GM12878 (cell line): ENCODE measurements around the gene IRX1. TPM values are rescaled to one million over a fixed set of nuclear protein-coding genes. Genes with fewer than 3 reads are reported as not detected.

Source experiments
- ATAC-seq: fragments of 200-7000 bp; cut with Tn5 transposase; 3 replicates; pipeline ENCODE4 v1.9.1; 2020; ENCODE audit warnings: mild to moderate bottlenecking, moderate library complexity
- BruUV-seq: library from RNA; stranded (reverse); fragments of 400-500 nt; replicated peaks from 2 replicates; lab custom pipeline; 2021; lab: Mats Ljungman, UMichigan
- CTCF ChIA-PET: fragments of 300-600 bp; sonication (Branson Sonifier 250); formaldehyde crosslinking; extraction: SDS; loops from one replicate; lab custom pipeline; 2021; ENCODE audit warnings: inconsistent platforms; lab: Yijun Ruan, JAX
- POLR2A ChIA-PET: fragments of 350-600 bp; formaldehyde crosslinking; extraction: SDS; loops from one replicate; lab custom pipeline; 2021; ENCODE audit warnings: inconsistent platforms; lab: Charles Lee
- RAD21 ChIA-PET: fragments of 300-600 bp; sonication (Branson Sonifier 250); formaldehyde crosslinking; loops from one replicate; lab custom pipeline; 2023; ENCODE audit warnings: antibody characterized with exemption; ENCODE audit not compliant: unreplicated experiment; lab: Charles Lee
- SMC1A ChIA-PET: fragments of 300-600 bp; sonication (Branson Sonifier 250); formaldehyde crosslinking; loops from one replicate; lab custom pipeline; 2023; ENCODE audit not compliant: unreplicated experiment, uncharacterized antibody; lab: Charles Lee
- DNase-seq: peaks from one replicate; pipeline ENCODE4 v3.0.0-alpha.2; 2011; ENCODE audit warnings: low read depth, low spot score
- FAIRE-seq: peaks from 3 replicates; lab custom pipeline; 2011; peaks lifted over from hg19 to GRCh38; lab: Jason Lieb, UNC
- H2AFZ ChIP-seq: 2 replicates; pipeline ENCODE4 v1.6.0; 2011; ENCODE audit warnings: low read depth, low read length, control low read depth; ENCODE audit not compliant: control insufficient read depth
- H3K27ac ChIP-seq: 2 replicates; pipeline ENCODE4 v1.5.1; 2011; ENCODE audit warnings: control low read depth; ENCODE audit not compliant: control insufficient read depth, insufficient read depth
- H3K27me3 ChIP-seq, 2 experiments: replicated peaks in 1 of 2; 2 replicates each; pipeline versions ENCODE4 v1.6.0 to v1.6.1; 2011; ENCODE audit warnings: low read length in 1 of 2; ENCODE audit not compliant: control insufficient read depth in 2 of 2, insufficient read depth in 2 of 2
- H3K36me3 ChIP-seq, 2 experiments: 2 replicates each; pipeline ENCODE4 v1.5.1; 2011; ENCODE audit warnings: low read length in 1 of 2; ENCODE audit not compliant: control insufficient read depth in 2 of 2, insufficient read depth in 2 of 2
- H3K4me1 ChIP-seq: 2 replicates; pipeline ENCODE4 v1.6.1; 2011; ENCODE audit warnings: mild to moderate bottlenecking, low read length, moderate library complexity, mixed read lengths; ENCODE audit not compliant: control insufficient read depth, insufficient read depth
- H3K4me2 ChIP-seq: 2 replicates; pipeline ENCODE4 v1.6.0; 2011; ENCODE audit warnings: control low read depth; ENCODE audit not compliant: control insufficient read depth, insufficient read depth
- H3K4me3 ChIP-seq: fragments of 200-600 bp; sonication (generic); 2 replicates; pipeline ENCODE4 v1.5.1; 2016
- H3K79me2 ChIP-seq: 2 replicates; pipeline ENCODE4 v1.6.0; 2011; ENCODE audit warnings: low read length; ENCODE audit not compliant: control insufficient read depth, insufficient read depth
- H3K9ac ChIP-seq: 2 replicates; pipeline ENCODE4 v1.8.0; 2011; ENCODE audit warnings: low read length, control low read depth, mixed read lengths; ENCODE audit not compliant: control insufficient read depth, insufficient read depth
- H3K9me3 ChIP-seq: replicated peaks from 3 replicates; pipeline ENCODE4 v1.5.1; 2011; ENCODE audit warnings: mild to moderate bottlenecking, low read length; ENCODE audit not compliant: control insufficient read depth, insufficient read depth
- H4K20me1 ChIP-seq: 2 replicates; pipeline ENCODE4 v1.6.0; 2011; ENCODE audit not compliant: control insufficient read depth, insufficient read depth
- ATF3 ChIP-seq: IDR thresholded peaks from 2 replicates; pipeline ENCODE4 v1.6.1; 2011; ENCODE audit warnings: low read depth, mild to moderate bottlenecking, low read length, moderate library complexity, borderline replicate concordance; ENCODE audit errors: extremely low read depth
- EGR1 ChIP-seq, 2 experiments: IDR thresholded peaks; 1 replicate in 1 of 2; 2 replicates in 1 of 2; pipeline ENCODE4 v1.6.1; 2011 to 2012; ENCODE audit warnings: low read depth in 2 of 2, low read length in 2 of 2, borderline replicate concordance in 1 of 2, mild to moderate bottlenecking in 1 of 2, moderate library complexity in 1 of 2
- ESRRA ChIP-seq: IDR thresholded peaks from 2 replicates; pipeline ENCODE4 v1.6.1; 2012; ENCODE audit warnings: mild to moderate bottlenecking, low read length, improper control_type of control experiment
- EZH2 ChIP-seq: IDR thresholded peaks from 2 replicates; pipeline ENCODE4 v1.6.1; 2012; ENCODE audit warnings: low read depth, mild to moderate bottlenecking, control low read depth, inconsistent platforms, low read length, borderline replicate concordance; ENCODE audit not compliant: control insufficient read depth
- IKZF2 ChIP-seq, 2 experiments: fragments of 450-650 bp; IDR thresholded peaks; 2 replicates each; pipeline ENCODE4 v1.6.1; 2017; ENCODE audit warnings: mild to moderate bottlenecking in 2 of 2, moderate library complexity in 2 of 2
- JUNB ChIP-seq: IDR thresholded peaks from 2 replicates; pipeline ENCODE4 v1.6.1; 2016; ENCODE audit warnings: antibody characterized with exemption, mild to moderate bottlenecking
- MXI1 ChIP-seq: fragments of 150-350 bp; IDR thresholded peaks from 2 replicates; pipeline ENCODE4 v1.6.1; 2011; ENCODE audit warnings: low read depth, mild to moderate bottlenecking, inconsistent platforms, low read length, improper control_type of control experiment
- PAX5 ChIP-seq: IDR thresholded peaks from 2 replicates; pipeline ENCODE4 v1.6.1; 2011; ENCODE audit warnings: low read depth, low read length, borderline replicate concordance
- PML ChIP-seq: IDR thresholded peaks from 2 replicates; pipeline ENCODE4 v1.6.1; 2012; ENCODE audit warnings: low read length, inconsistent platforms
- RAD51 ChIP-seq: fragments of 450-650 bp; IDR thresholded peaks from 2 replicates; pipeline ENCODE4 v1.6.1; 2016; ENCODE audit warnings: moderate library complexity, mild to moderate bottlenecking, inconsistent platforms
- SIX5 ChIP-seq: IDR thresholded peaks from 2 replicates; pipeline ENCODE4 v1.6.1; 2011; ENCODE audit warnings: mild to moderate bottlenecking, low read depth, low read length, moderate library complexity; ENCODE audit not compliant: severe bottlenecking
- SMAD5 ChIP-seq: IDR thresholded peaks from 2 replicates; pipeline ENCODE4 v1.6.1; 2016; ENCODE audit warnings: antibody characterized with exemption, low read depth
- SPI1 ChIP-seq: IDR thresholded peaks from 2 replicates; pipeline ENCODE4 v1.6.1; 2011; ENCODE audit warnings: low read depth, mild to moderate bottlenecking, low read length, moderate library complexity, borderline replicate concordance; ENCODE audit not compliant: insufficient read depth
- STAT3 ChIP-seq: IDR thresholded peaks from 2 replicates; pipeline ENCODE4 v1.6.1; 2011; ENCODE audit warnings: low read depth, low read length, improper control_type of control experiment
- SUPT20H ChIP-seq: IDR thresholded peaks from 2 replicates; pipeline ENCODE4 v1.6.1; 2011; ENCODE audit warnings: low read depth, mild to moderate bottlenecking, low read length, moderate library complexity, borderline replicate concordance; ENCODE audit not compliant: control insufficient read depth
- ZBTB33 ChIP-seq: fragments of 450-650 bp; IDR thresholded peaks from 2 replicates; pipeline ENCODE4 v1.6.1; 2017; ENCODE audit warnings: mild to moderate bottlenecking
- ZNF622 ChIP-seq: fragments of 450-650 bp; IDR thresholded peaks from 2 replicates; pipeline ENCODE4 v1.6.1; 2017; ENCODE audit warnings: mild to moderate bottlenecking, inconsistent platforms
- ZZZ3 ChIP-seq: IDR thresholded peaks from 2 replicates; pipeline ENCODE4 v1.6.1; 2011; ENCODE audit warnings: low read depth; ENCODE audit not compliant: control insufficient read depth, insufficient read length
- WGBS: methylation state at CpG from one replicate; pipeline ENCODE4 v1.1.6; 2016; ENCODE audit warnings: low lambda C conversion rate; ENCODE audit not compliant: insufficient replicate concordance, insufficient coverage; ENCODE audit errors: missing lambda C conversion rate; 5-methylcytosine and 5-hydroxymethylcytosine counted together
- in situ Hi-C: fragments of 300-500 bp; cut with MboI; formaldehyde crosslinking; loops from 9 replicates; pipeline ENCODE4 v1.14.3; 2018; ENCODE audit warnings: mixed read lengths
- intact Hi-C: fragments of 100-400 bp; cut with micrococcal nuclease; formaldehyde crosslinking; loops from one replicate; pipeline ENCODE4 v1.14.2; 2022; ENCODE audit not compliant: unreplicated experiment
- polyA plus RNA-seq, 11 experiments: library from polyadenylated mRNA; depleted of rRNA in 4 of 11; unstranded in 6 of 11; stranded (reverse) in 5 of 11; fragments of >200 nt; fragmentation: Nextera tagmentation in 4 of 11; fragmentation: Illumina TruSeq in 1 of 11; extraction: Ambion mirVana in 4 of 11; extraction: Trizol in 1 of 11; gene quantifications; 1 replicate in 1 of 11; 2 replicates in 10 of 11; pipeline versions ENCODE4 v1.2.1 to v1.2.3, GENCODE V29; 2011 to 2016; ENCODE audit warnings: inconsistent platforms in 2 of 11, missing spikeins in 2 of 11, low read depth in 1 of 11
- total RNA-seq, 4 experiments: library from RNA; depleted of rRNA in 3 of 4; stranded (reverse); fragments of >200 nt in 3 of 4; fragmentation: Illumina TruSeq in 1 of 4; extraction: Trizol in 1 of 4; gene quantifications; 2 replicates each; pipeline versions ENCODE4 v1.2.1 to v1.2.3, GENCODE V29; 2013 to 2021

IRX1 gene
- total and polyA plus RNA-seq, 10 of the 15 experiments (the other 5 are each of a cell fraction or from before 2014, with no cell fraction given) = not detected

- Histone ChIP-seq H3K79me2 (no peaks in the 10 kb centered on the region), H3K4me1 (no peaks in the 10 kb centered on the region), H3K4me3 (no peak overlapping the region), H3K9me3 (no peaks in the 10 kb centered on the region), H3K27me3 (no peaks in the 10 kb centered on the region), H2AFZ (no peak overlapping the region), H3K36me3 (no peaks in the 10 kb centered on the region)
- ChIA-PET RAD21 (no interaction called here), CTCF (no interaction called here)
- BruUV-seq = no TSS peak
- DNase-seq (no peak), FAIRE-seq (no peak)
- in situ Hi-C loops = no loop called here
- 18% methylated on average over 11 of the region's 13 CpGs for WGBS
- TF ChIP-seq SUPT20H (no peak), ZNF622 (no peak), ATF3 (no peak), RAD51 (no peak), IKZF2 (IDR thresholded peaks at IDR 0.05) (no peak), EGR1 (IDR thresholded peaks at IDR 0.05; ENCODE audit: borderline replicate concordance in 1 of 2, low read depth in 2 of 2, low read length in 2 of 2) (no peak)
- TF ChIP-seq, all 136 proteins: peak for 0
- SMC1A ChIA-PET = no interaction called here
- no peaks in the 10 kb centered on the region for H4K20me1 ChIP-seq
- no peak overlapping the region for H3K4me2 ChIP-seq
- no peak for ATAC-seq
- no peak overlapping the region for H3K27ac ChIP-seq
- POLR2A ChIA-PET = no interaction called here
- no peak overlapping the region for H3K9ac ChIP-seq
- intact Hi-C loops = no loop called here
These were observed 20.2 kb downstream of the IRX1 start for GRCh38 chr5:3615829-3616228.

GRCh38 chr5:3619579-3619978 is 23.9 kb downstream of the IRX1 start:
- DNase-seq = no peak
- no peak overlapping the region for H3K4me2 ChIP-seq
- no peak overlapping the region for H3K27ac ChIP-seq
- ChIA-PET SMC1A (no interaction called here), CTCF (no interaction called here), RAD21 (no interaction called here), POLR2A (no interaction called here)
- 35% methylated on average over 6 of the region's 6 CpGs for WGBS
- H2AFZ ChIP-seq = no peak overlapping the region
- ATAC-seq = no peak
- no peaks in the 10 kb centered on the region for H3K4me1 ChIP-seq
- no peak for FAIRE-seq
- no peaks in the 10 kb centered on the region for H3K9me3 ChIP-seq
- H3K79me2 ChIP-seq = no peaks in the 10 kb centered on the region
- no peak overlapping the region for H3K9ac ChIP-seq
- in situ Hi-C loops = no loop called here
- no peaks in the 10 kb centered on the region for H3K36me3 ChIP-seq
- no peak overlapping the region for H3K4me3 ChIP-seq
- intact Hi-C loops = no loop called here
- BruUV-seq = no TSS peak
- H4K20me1 ChIP-seq = no peaks in the 10 kb centered on the region
- H3K27me3 ChIP-seq = no peaks in the 10 kb centered on the region
- no peak for TF ChIP-seq ZBTB33
- TF ChIP-seq SMAD5 = no peak
- no peak for TF ChIP-seq SUPT20H
- no peak for TF ChIP-seq EZH2
- no peak for TF ChIP-seq MXI1
- TF ChIP-seq STAT3 = no peak
- TF ChIP-seq PML = no peak
- TF ChIP-seq PAX5 = no peak
- TF ChIP-seq SIX5 = no peak
- no peak for TF ChIP-seq SPI1
- no peak for TF ChIP-seq JUNB
- no peak for TF ChIP-seq ZZZ3
- no peak for TF ChIP-seq ESRRA
